Measurements from ENCODE around the gene CFL1. TPM values are rescaled to one million over a fixed set of nuclear protein-coding genes. Genes with fewer than 3 reads are reported as not detected.

The CFL1 gene
- total and polyA plus RNA-seq, 8 donors, result 389 to 1,430 (median 667) TPM

DNA sequence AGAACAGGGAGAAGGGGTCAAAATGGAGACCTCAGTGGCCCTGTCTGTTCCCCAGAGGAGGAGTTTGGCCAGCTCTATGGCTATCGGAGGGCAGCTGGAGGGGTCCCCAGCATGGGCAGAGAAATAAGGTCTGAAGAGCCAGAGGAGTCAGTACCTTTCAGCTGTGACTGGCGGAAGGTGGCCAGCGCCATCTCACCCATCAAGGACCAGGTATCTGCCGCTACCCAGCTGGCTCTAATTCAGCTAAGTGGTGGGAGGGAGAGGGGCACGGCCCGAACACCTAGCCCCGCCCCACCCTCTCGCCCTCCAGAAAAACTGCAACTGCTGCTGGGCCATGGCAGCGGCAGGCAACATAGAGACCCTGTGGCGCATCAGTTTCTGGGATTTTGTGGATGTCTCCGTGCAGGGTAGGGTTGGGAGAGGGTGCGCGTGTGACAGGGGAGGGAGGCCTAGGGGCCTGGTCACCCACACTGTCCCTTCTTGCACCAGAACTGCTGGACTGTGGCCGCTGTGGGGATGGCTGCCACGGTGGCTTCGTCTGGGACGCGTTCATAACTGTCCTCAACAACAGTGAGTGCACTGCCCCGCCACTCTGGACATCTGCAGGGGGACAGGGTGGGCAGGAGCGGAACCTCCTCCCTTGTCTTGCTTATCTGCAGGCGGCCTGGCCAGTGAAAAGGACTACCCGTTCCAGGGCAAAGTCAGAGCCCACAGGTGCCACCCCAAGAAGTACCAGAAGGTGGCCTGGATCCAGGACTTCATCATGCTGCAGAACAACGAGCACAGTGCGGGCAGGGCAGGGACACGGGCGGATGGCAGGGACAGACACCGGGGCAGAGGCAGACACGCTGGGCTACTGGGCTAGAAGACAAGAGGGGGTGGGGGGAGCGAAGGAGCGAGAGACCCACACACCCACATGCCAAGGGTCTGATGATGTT lies 24.4 kb upstream of the CFL1 start:
- H3K4me3 ChIP-seq, result no peak overlapping the region
- no peak for DNase-seq
- H3K9me3 ChIP-seq, result no peaks in the 10 kb centered on the region
- WGBS, 5 donors, result 88 to 93% (median 89%) methylated on average over 20 to 30 of the region's 30 CpGs
- H3K27ac ChIP-seq, result no peak overlapping the region
- no peaks in the 10 kb centered on the region for H3K27me3 ChIP-seq
- TF ChIP-seq POLR2AphosphoS5 (IDR thresholded peaks at IDR 0.05) (no peak), EP300 (IDR thresholded peaks at IDR 0.05) (no peak), POLR2A (IDR thresholded peaks at IDR 0.05) (no peak)
- TF ChIP-seq, protein P1, sequence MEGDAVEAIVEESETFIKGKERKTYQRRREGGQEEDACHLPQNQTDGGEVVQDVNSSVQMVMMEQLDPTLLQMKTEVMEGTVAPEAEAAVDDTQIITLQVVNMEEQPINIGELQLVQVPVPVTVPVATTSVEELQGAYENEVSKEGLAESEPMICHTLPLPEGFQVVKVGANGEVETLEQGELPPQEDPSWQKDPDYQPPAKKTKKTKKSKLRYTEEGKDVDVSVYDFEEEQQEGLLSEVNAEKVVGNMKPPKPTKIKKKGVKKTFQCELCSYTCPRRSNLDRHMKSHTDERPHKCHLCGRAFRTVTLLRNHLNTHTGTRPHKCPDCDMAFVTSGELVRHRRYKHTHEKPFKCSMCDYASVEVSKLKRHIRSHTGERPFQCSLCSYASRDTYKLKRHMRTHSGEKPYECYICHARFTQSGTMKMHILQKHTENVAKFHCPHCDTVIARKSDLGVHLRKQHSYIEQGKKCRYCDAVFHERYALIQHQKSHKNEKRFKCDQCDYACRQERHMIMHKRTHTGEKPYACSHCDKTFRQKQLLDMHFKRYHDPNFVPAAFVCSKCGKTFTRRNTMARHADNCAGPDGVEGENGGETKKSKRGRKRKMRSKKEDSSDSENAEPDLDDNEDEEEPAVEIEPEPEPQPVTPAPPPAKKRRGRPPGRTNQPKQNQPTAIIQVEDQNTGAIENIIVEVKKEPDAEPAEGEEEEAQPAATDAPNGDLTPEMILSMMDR (IDR thresholded peaks at IDR 0.05), result no peak
- intact Hi-C loops (cut with DNase I; ENCODE audit: low total_unique reads), result loop anchor here (5.0 kb wide), 1 partner anchor 80 kb away; the partner anchor contains the start of gene SART1
- peaks cover 20 to 54% (median 45%) of the 10 kb centered on the region in 4 donors for H3K36me3 ChIP-seq
- peaks cover 20 to 35% (median 29%) of the 10 kb centered on the region in 4 donors for H3K4me1 ChIP-seq

DNA sequence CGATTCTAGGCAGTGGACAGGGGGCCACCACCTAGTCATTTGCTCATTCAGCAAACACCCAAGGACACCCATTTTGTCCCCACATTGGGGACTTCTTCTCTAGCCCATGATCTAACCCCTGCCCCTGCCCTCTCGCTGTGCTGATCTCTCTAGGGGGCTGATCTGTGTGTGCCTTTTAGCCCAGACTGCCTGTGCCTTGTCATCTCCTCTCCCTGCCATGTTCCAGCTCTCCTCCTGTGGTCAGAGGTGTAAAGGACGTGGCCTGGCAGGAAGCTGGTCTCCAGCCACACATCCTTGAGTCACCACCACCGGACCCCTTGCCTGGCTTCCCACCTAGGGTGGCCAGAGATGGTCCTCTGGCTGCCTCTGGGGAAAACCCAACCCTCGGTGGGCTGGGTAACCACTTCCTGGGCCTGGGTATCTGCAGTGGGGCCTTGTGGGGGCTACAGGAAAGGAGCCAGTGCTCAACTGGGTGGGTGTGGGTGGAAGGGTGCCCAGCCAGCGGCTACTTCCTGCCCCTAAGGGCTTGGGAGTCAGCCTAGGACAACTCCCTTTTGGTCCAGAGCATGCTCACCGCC lies 23.0 kb upstream of the CFL1 start:
- Histone ChIP-seq H3K27ac (no peak overlapping the region), H3K36me3 (peaks cover 20 to 46% (median 35%) of the 10 kb centered on the region in 4 donors), H3K27me3 (no peaks in the 10 kb centered on the region), H3K4me3 (no peak overlapping the region), H3K9me3 (no peaks in the 10 kb centered on the region), H3K4me1 (peaks cover 7 to 20% (median 15%) of the 10 kb centered on the region in 4 donors)
- intact Hi-C loops (cut with DNase I; ENCODE audit: low total_unique reads), result loop anchor here (5.0 kb wide), 1 partner anchor 81 kb away; the partner anchor contains the start of gene SART1
- 59 to 90% (median 65%) methylated on average over 5 to 7 of the region's 7 CpGs for WGBS, 5 donors
- no peak for TF ChIP-seq EP300 (IDR thresholded peaks at IDR 0.05)
- no peak for DNase-seq

DNA sequence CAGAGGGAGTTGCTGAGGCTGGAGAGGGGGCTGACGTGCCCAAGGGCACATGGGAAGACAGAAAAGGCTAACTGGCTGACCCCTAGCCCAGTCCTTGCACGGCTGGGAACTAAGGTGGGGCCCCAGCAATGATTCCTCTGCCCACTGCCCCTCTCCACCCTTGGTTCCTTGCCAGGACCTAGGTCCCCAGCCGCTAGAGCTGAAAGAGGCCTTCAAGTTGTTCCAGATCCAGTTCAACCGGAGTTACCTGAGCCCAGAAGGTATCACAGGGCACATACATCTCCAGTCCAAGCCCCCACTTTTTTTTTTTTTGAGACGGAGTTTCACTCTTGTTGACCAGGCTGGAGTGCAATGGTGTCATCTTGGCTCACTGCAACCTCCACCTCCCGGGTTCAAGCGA lies 22.0 kb upstream of the CFL1 start:
- Histone ChIP-seq H3K4me1 (peaks cover 7 to 11% (median 9%) of the 10 kb centered on the region in 4 donors), H3K36me3 (peaks cover 15 to 37% (median 27%) of the 10 kb centered on the region in 4 donors), H3K27me3 (no peaks in the 10 kb centered on the region), H3K27ac (peak overlapping the region in 1 of 5 donors; percentile 53), H3K9me3 (no peaks in the 10 kb centered on the region), H3K4me3 (peak overlapping the region in 2 of 4 donors; percentile 15 to 16)
- intact Hi-C loops (cut with DNase I; ENCODE audit: low total_unique reads), result loop anchor here (5.0 kb wide), 1 partner anchor 82 kb away; the partner anchor contains the start of gene SART1
- peak in 1 of 2 donors; percentile 55 for DNase-seq
- WGBS, 5 donors, result 42 to 71% (median 57%) methylated on average over 6 to 7 of the region's 7 CpGs
- TF ChIP-seq EP300 (IDR thresholded peaks at IDR 0.05), result no peak
- TF ChIP-seq, protein P1 (IDR thresholded peaks at IDR 0.05), result no peak
- TF ChIP-seq POLR2AphosphoS5 (IDR thresholded peaks at IDR 0.05), result no peak
- no peak for TF ChIP-seq POLR2A (IDR thresholded peaks at IDR 0.05)

DNA sequence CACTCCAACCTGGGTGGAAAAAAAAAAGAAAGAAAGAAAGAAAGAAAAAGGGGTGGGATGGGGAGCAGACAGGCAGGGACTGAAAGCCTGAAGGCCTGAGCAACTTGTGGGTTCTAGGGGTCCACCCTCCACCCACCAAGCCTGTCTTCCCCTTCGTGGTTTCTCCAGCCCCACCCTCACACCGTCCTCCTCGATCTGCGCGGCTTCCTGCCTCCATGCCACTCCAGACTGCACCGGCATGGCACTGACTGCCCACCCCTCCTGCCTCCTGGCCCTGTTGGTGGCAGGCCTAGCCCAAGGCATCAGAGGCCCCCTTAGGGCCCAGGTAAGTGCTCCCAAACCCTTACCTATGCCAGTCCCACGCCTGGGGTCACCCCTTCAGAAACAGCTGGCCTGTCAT lies 21.6 kb upstream of the CFL1 start, which contains the start of gene CTSW:
CTSW (plus strand) TSS at position 221 of the 400 bp plus-strand sequence; CDS start at position 239, 18 bp downstream.
- WGBS, 5 donors, result 29 to 43% (median 38%) methylated on average over 6 to 7 of the region's 7 CpGs
- H3K9me3 ChIP-seq, result no peaks in the 10 kb centered on the region
- H3K36me3 ChIP-seq, result peaks cover 12 to 33% (median 26%) of the 10 kb centered on the region in 4 donors
- intact Hi-C loops (cut with DNase I; ENCODE audit: low total_unique reads), result loop anchor here (5.0 kb wide), 1 partner anchor 83 kb away; the partner anchor contains the start of gene SART1
- no peaks in the 10 kb centered on the region for H3K27me3 ChIP-seq
- peak within 1 kb of the TSS in 2 of 4 donors; percentile 15 to 16 for H3K4me3 ChIP-seq
- no peak for DNase-seq
- H3K4me1 ChIP-seq, result peaks cover 3 to 7% (median 4%) of the 10 kb centered on the region in 4 donors
- TF ChIP-seq POLR2A (IDR thresholded peaks at IDR 0.05) (no peak), EP300 (IDR thresholded peaks at IDR 0.05) (no peak), POLR2AphosphoS5 (IDR thresholded peaks at IDR 0.05) (no peak)
- H3K27ac ChIP-seq, result peak within 1 kb of the TSS in 1 of 5 donors; percentile 53
